SH-SY5Y (cell line): ENCODE results near the gene SFXN5.

Experiments used
- GATA2 ChIP-seq: IDR thresholded peaks from 2 replicates; pipeline ENCODE4 v1.6.1; 2011; ENCODE audit warnings: mild to moderate bottlenecking, low read depth, low read length
- GATA3 ChIP-seq: IDR thresholded peaks from 2 replicates; pipeline ENCODE4 v1.6.1; 2011; ENCODE audit warnings: low read depth, mild to moderate bottlenecking, low read length, moderate library complexity

DNA sequence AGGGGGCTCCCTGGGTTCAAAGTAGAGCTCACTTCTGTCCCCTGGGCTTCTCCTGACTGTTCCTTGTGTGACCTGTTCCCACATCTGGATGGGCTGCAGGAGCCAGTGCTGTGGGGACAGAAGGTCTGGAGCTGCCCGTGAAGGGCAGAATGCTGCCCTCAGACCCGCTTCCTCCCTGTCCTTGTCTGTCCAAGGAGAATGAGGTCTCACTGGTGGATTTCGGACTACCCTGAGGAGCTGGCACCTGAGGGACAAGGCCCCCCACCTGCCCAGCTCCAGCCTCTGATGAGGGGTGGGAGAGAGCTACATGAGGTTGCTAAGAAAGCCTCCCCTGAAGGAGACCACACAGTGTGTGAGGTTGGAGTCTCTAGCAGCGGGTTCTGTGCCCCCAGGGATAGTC is 138.7 kb downstream of the SFXN5 start:
- no peak for TF ChIP-seq GATA2
- TF ChIP-seq GATA3 = no peak
